ENCODE data around the gene ATF4.

ATF4 gene, protein sequence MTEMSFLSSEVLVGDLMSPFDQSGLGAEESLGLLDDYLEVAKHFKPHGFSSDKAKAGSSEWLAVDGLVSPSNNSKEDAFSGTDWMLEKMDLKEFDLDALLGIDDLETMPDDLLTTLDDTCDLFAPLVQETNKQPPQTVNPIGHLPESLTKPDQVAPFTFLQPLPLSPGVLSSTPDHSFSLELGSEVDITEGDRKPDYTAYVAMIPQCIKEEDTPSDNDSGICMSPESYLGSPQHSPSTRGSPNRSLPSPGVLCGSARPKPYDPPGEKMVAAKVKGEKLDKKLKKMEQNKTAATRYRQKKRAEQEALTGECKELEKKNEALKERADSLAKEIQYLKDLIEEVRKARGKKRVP

GRCh38 chr22:39520226-39521105, at the start of gene ATF4:
ATF4 (plus strand) TSS chr22:39520562; CDS start chr22:39521446, 884 bp downstream.
- H3K4me3 ChIP-seq (ENCODE audit: low read depth, low read length), result peak within 1 kb of the TSS; percentile 95

DNA sequence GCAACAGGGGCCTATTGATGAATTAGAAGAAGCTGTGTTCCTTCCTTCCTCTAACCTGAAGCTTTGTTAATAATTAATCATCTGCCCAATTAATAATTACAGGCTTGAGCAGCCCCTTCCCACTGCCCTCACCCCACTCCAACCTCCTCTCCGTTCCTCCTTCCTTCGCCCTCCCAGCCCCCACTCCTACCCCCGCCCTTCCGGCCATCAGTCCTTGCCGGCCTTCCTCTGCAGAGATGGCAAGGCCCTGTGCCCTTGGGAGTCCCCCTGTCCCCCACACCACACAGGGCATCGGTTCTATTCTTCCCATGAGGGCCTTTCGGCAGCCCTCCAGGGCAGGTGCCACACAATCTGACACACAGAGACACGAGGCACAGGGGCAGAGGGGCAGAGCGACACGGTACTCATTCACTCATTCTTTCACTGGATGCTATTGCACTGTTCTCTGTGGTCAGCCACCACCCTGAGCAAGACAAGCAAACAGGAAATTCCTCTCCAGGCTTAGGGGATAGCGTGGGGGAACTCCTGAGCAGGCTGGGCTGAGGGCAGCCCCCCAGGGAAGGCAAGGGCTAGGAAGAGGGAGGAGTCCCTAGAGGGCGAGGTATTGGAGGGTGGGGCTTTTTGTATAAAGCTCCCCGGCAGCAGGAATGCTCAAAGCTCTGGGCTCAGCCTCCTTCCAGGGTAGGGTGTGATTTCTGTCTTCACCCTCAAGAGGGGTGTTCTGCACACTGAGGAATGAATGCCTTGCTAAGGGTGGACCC, 48.8 kb upstream of the ATF4 start:
- H3K4me3 ChIP-seq (ENCODE audit: low read depth, low read length), result no peak overlapping the region

DNA sequence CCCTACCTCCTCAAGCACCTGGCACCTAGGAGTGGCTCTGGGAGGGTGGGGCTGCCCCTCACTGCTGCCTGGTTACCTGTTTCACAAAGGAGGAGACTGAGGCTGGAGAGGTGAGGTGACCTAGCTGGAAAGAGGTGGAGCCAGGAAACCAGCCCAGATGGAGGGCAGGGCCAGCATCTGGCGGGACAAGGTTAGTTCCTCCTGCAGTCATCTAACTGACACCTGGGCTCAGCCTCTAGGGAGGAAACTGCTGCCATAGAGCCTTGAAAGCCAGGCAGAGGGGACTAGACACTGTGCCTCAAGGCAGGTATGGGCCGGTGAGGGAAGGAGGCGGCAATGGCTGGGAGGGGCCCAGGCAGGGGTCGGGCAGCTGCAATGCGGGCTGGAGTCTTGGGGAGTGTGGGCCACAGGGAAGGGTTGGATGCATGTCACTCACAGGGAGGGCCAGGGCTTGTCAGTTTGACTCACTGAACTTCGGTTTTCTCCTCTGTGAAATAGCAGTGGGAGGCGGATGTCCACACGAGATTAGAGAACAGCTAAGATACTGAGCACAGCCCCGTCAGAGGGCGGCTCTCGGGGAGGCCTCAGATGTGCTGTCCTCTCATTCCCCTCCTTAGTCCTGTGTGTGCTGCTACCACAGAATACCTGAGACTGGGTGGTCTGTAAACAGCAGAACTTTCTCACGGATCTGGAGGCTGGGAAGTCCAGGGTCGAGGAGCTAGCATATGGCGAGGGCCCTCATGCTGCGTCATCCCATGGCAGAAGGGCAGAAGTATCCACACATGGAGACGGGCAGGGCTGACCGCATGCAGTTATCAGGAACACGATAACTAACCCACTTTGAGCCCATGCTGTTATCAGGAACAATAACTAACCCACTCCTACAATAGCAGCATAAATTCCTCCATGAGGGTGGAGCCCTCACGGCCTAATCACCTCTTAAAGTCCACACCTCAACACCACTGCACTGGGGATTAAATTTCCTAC, 47.5 kb upstream of the ATF4 start:
- no peak overlapping the region for H3K4me3 ChIP-seq (ENCODE audit: low read depth, low read length)

DNA sequence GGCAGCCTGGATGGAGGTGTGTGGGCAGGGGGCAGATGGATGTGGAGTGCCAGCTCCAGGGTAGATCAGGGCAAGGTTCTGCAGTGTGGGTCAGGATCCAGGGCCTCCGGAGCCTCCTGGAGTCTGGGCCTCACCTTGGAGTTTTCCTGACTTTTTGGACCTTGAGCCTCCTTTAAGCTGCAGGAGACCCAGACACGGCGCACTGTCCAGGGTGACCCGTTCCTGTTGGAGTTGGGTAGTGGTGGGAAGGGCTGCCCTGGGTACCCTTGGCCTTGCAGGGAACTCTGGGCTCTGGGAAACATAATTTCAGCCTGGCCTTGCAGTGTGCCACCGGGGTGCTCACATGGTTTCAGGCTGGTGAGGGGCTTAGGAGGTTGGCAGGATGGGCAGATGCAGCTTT, 46.5 kb upstream of the ATF4 start:
- no peak overlapping the region for H3K4me3 ChIP-seq (ENCODE audit: low read depth, low read length)

- H3K4me3 ChIP-seq (ENCODE audit: low read depth, low read length), result no peak overlapping the region
Measured at GRCh38 chr22:39474351-39475111, 45.8 kb upstream of the ATF4 start.

DNA sequence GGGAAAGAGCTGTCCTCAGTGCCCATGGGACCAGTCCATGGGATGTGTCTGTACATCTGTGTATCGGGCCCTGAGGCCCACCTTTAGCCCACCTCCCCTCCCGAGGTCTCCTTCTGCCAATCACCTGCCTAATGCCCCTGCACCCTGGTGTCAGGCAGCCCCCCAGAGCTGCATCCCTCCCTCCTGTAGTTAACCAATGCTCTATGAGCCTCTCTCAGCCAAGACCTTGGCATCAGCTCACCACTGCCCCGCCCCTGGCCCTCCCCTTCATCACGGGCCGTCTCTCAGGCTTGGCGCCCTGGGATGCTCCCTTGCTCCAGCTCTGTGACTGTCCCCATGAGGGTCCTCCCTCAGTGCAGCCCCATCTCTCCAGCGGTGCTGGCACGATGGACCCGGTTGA, 45.0 kb upstream of the ATF4 start:
- no peak overlapping the region for H3K4me3 ChIP-seq (ENCODE audit: low read depth, low read length)

DNA sequence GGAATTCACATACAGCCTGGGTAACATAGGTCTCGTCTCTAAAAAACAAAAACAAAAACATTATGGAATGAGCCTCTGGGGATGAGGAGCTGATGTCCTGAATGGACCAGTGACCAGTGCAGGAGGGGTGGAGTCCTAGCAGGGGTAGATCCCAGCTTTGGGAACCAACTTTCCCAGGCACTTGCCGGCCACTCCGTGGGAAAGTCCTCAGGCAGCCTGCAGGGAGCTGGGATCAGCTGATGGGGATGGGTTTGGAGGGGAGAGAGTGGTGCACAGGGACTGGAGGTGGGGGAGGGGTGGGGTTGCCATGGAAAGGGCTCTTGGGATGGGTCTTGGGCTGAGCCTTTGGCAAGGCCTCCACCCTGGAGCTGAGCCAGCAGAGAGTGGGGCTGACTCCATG, 44.5 kb upstream of the ATF4 start:
- H3K4me3 ChIP-seq (ENCODE audit: low read depth, low read length), result no peak overlapping the region

DNA sequence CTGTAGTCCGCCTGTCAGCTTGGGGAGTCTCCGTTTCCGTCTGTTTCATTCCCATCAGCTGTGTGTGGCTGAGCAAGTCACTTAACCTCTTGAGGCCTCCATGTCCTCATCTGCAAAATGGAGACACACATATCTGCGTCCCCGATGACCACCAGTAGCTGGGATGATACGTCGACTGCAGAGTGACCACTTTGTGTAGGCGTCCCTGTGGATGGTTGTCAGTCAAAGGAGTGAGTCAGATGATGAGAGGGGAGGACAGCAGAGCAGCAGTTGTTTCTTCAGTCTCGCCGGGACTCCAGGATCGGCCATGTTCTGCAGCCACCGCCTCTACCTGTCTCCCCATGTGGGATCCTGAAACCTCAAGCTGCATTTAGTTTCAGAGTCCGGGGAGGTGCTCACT, 43.7 kb upstream of the ATF4 start:
- no peak overlapping the region for H3K4me3 ChIP-seq (ENCODE audit: low read depth, low read length)

GRCh38 chr22:39477542-39477941, 42.8 kb upstream of the ATF4 start:
- H3K4me3 ChIP-seq (ENCODE audit: low read depth, low read length), result no peak overlapping the region

DNA sequence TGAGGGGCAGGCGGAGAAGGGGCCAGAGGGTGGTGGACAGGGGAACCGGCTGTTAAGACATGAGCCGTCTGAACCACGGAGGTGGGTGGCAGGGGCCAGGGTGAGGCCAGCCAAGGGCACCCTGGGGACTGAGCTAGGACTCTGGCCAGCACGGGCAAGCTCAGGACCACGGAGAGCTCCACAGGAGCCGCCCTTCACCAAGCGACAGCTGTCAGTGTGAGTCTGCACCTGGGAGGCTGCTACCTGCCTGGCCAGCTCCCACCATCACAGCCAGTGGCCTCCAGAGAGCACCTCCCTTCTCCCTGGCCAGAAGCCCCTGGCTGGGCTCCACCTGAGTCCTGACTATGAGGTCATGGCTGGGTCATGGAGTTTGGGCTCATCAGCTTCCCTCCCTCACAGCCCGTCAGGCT, 41.9 kb upstream of the ATF4 start:
- no peak overlapping the region for H3K4me3 ChIP-seq (ENCODE audit: low read depth, low read length)

- H3K4me3 ChIP-seq (ENCODE audit: low read depth, low read length), result no peak overlapping the region
Measured at GRCh38 chr22:39479254-39479653, 41.1 kb upstream of the ATF4 start.

DNA sequence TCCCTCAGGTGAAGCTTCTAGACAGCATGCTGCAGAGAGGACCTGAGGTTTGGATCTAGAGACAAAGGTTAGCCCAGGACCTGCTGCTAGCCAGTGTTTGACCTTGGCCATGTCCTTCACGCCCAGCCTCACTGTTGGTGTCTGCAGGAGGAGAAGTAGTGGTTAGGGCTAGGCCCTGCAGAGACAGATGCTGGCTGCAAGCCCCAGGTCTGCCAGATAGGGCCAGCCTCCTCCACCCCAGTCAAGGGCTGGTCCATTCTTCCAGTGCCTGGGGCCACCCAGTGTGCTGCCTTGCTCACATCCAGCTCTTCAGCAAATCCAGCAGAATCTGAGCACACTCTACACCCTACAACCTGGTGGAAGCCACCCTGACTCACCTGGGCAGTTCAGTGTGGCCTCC, 39.8 kb upstream of the ATF4 start:
- no peak overlapping the region for H3K4me3 ChIP-seq (ENCODE audit: low read depth, low read length)

GRCh38 chr22:39481054-39481453, 39.3 kb upstream of the ATF4 start:
- no peak overlapping the region for H3K4me3 ChIP-seq (ENCODE audit: low read depth, low read length)

GRCh38 chr22:39481595-39481994, 38.8 kb upstream of the ATF4 start:
- H3K4me3 ChIP-seq (ENCODE audit: low read depth, low read length), result no peak overlapping the region

- no peak overlapping the region for H3K4me3 ChIP-seq (ENCODE audit: low read depth, low read length)
Measured at GRCh38 chr22:39482768-39483167, 37.6 kb upstream of the ATF4 start.

- H3K4me3 ChIP-seq (ENCODE audit: low read depth, low read length), result no peak overlapping the region
Measured at GRCh38 chr22:39486951-39487825, 33.2 kb upstream of the ATF4 start.

GRCh38 chr22:39487826-39488520, 32.4 kb upstream of the ATF4 start:
- H3K4me3 ChIP-seq (ENCODE audit: low read depth, low read length), result no peak overlapping the region

- H3K4me3 ChIP-seq (ENCODE audit: low read depth, low read length), result no peak overlapping the region
Measured at GRCh38 chr22:39488563-39489083, 31.7 kb upstream of the ATF4 start.

Measured in iPS-11a (cell line).